ENCODE data around the gene DNAH7. TPM values are rescaled to one million over a fixed set of nuclear protein-coding genes. Genes with fewer than 3 reads are reported as not detected.

DNAH7 gene
- total RNA-seq, 6 experiments from 2014 or later: 0.05 to 0.41 (median 0.23) TPM

GRCh38 chr2:195967336-195967735 lies 101.3 kb downstream of the DNAH7 start:
- Mint-ChIP-seq H3K36me3 (ENCODE audit: low read depth) (no peaks in the 10 kb centered on the region), H3K27me3 (ENCODE audit: insufficient read depth) (peaks cover 4% of the 10 kb centered on the region; the same call in 1 of the 2 replicates), H3K4me3 (no peak overlapping the region), H3K9me3 (no peaks in the 10 kb centered on the region), H3K27ac (no peak overlapping the region), H3K4me1 (ENCODE audit: low read depth) (no peaks in the 10 kb centered on the region)
- no peak for DNase-seq
- no peak for TF ChIP-seq CTCF (IDR thresholded peaks at IDR 0.05)

GRCh38 chr2:195961873-195962272 lies 106.8 kb downstream of the DNAH7 start:
- Mint-ChIP-seq H3K27me3 (ENCODE audit: insufficient read depth) (no peaks in the 10 kb centered on the region), H3K9me3 (no peaks in the 10 kb centered on the region), H3K4me3 (no peak overlapping the region), H3K36me3 (ENCODE audit: low read depth) (no peaks in the 10 kb centered on the region), H3K4me1 (ENCODE audit: low read depth) (no peaks in the 10 kb centered on the region), H3K27ac (no peak overlapping the region)
- no peak for DNase-seq
- no peak for TF ChIP-seq CTCF (IDR thresholded peaks at IDR 0.05)

- DNase-seq: no peak
- no peak overlapping the region for H3K27ac Mint-ChIP-seq
- H3K4me3 Mint-ChIP-seq: no peak overlapping the region
- no peaks in the 10 kb centered on the region for H3K27me3 Mint-ChIP-seq (ENCODE audit: insufficient read depth)
- no peak for TF ChIP-seq CTCF (IDR thresholded peaks at IDR 0.05)
- no peaks in the 10 kb centered on the region for H3K9me3 Mint-ChIP-seq
- H3K4me1 Mint-ChIP-seq (ENCODE audit: low read depth): no peaks in the 10 kb centered on the region
- no peaks in the 10 kb centered on the region for H3K36me3 Mint-ChIP-seq (ENCODE audit: low read depth)
These were observed 109.3 kb downstream of the DNAH7 start for GRCh38 chr2:195959341-195959740.

- no peaks in the 10 kb centered on the region; the same call in 1 of the 2 replicates for H3K36me3 Mint-ChIP-seq (ENCODE audit: low read depth)
- no peak for DNase-seq
These were observed 111.9 kb downstream of the DNAH7 start for GRCh38 chr2:195956725-195957124.

GRCh38 chr2:195945056-195945455 lies 123.6 kb downstream of the DNAH7 start:
- Mint-ChIP-seq H3K9me3 (no peaks in the 10 kb centered on the region), H3K4me1 (ENCODE audit: low read depth) (no peaks in the 10 kb centered on the region), H3K27ac (no peak overlapping the region), H3K36me3 (ENCODE audit: low read depth) (no peaks in the 10 kb centered on the region), H3K4me3 (no peak overlapping the region), H3K27me3 (ENCODE audit: insufficient read depth) (peaks cover 8% of the 10 kb centered on the region)
- no peak for DNase-seq
- no peak for TF ChIP-seq CTCF (IDR thresholded peaks at IDR 0.05)

More at GRCh38 chr2:195956725-195957124, 111.9 kb downstream of the DNAH7 start:
- Mint-ChIP-seq H3K9me3 (no peaks in the 10 kb centered on the region; the same call in 1 of the 2 replicates), H3K4me1 (ENCODE audit: low read depth) (no peaks in the 10 kb centered on the region), H3K4me3 (no peak overlapping the region), H3K27ac (no peak overlapping the region), H3K27me3 (ENCODE audit: insufficient read depth) (no peaks in the 10 kb centered on the region)
- no peak for TF ChIP-seq CTCF (IDR thresholded peaks at IDR 0.05)

- Mint-ChIP-seq H3K4me1 (ENCODE audit: low read depth) (no peaks in the 10 kb centered on the region), H3K27ac (no peak overlapping the region), H3K9me3 (peaks cover 2% of the 10 kb centered on the region; the same call in 1 of the 2 replicates), H3K36me3 (ENCODE audit: low read depth) (no peaks in the 10 kb centered on the region), H3K4me3 (no peak overlapping the region), H3K27me3 (ENCODE audit: insufficient read depth) (peaks cover 3% of the 10 kb centered on the region; the same call in 1 of the 2 replicates)
- DNase-seq: no peak
- TF ChIP-seq CTCF (IDR thresholded peaks at IDR 0.05): no peak
These were observed 131.5 kb downstream of the DNAH7 start for GRCh38 chr2:195937176-195937575.

Data from HFFc6 (cell line).